RWPE2 (cell line): ENCODE measurements around the gene WRNIP1.

ENCODE experiments used
- ATAC-seq: fragments of 200-7000 bp; cut with Tn5 transposase; 3 replicates; pipeline ENCODE4 v1.9.1; 2021; ENCODE audit warnings: low read depth
- DNase-seq: peaks from one replicate; pipeline ENCODE4 v3.0.0-alpha.2; 2020; ENCODE audit warnings: low spot score
- H3K27ac ChIP-seq: fragments of 450-650 bp; 2 replicates; pipeline ENCODE4 v1.5.1; 2017; ENCODE audit warnings: mild to moderate bottlenecking; ENCODE audit not compliant: poor library complexity, severe bottlenecking
- H3K27me3 ChIP-seq: fragments of 250-450 bp; sonication (Bioruptor Pico); 2 replicates; pipeline ENCODE4 v1.5.1; 2021; ENCODE audit warnings: mild to moderate bottlenecking, moderate library complexity; ENCODE audit not compliant: insufficient read depth, poor library complexity, severe bottlenecking
- H3K36me3 ChIP-seq: fragments of 250-450 bp; sonication (Bioruptor Pico); 2 replicates; pipeline ENCODE4 v1.5.1; 2020; ENCODE audit warnings: low read depth, mild to moderate bottlenecking, moderate library complexity
- H3K4me1 ChIP-seq: fragments of 250-450 bp; sonication (Bioruptor Pico); 2 replicates; pipeline ENCODE4 v1.5.1; 2021; ENCODE audit warnings: mild to moderate bottlenecking, moderate library complexity; ENCODE audit not compliant: insufficient read depth, poor library complexity, severe bottlenecking
- H3K4me3 ChIP-seq: fragments of 250-450 bp; sonication (Bioruptor Pico); 2 replicates; pipeline ENCODE4 v1.5.1; 2021; ENCODE audit warnings: mild to moderate bottlenecking, moderate library complexity; ENCODE audit not compliant: severe bottlenecking
- H3K9me3 ChIP-seq: fragments of 250-450 bp; sonication (Bioruptor Pico); 2 replicates; pipeline ENCODE4 v1.5.1; 2021; ENCODE audit warnings: mild to moderate bottlenecking, moderate library complexity; ENCODE audit not compliant: severe bottlenecking
- TF ChIP-seq, protein P1 (sequence below): fragments of 450-650 bp; IDR thresholded peaks from one replicate; pipeline ENCODE4 v1.5.1; 2017; ENCODE audit warnings: mild to moderate bottlenecking, moderate library complexity; ENCODE audit not compliant: poor library complexity, severe bottlenecking

Gene WRNIP1

GRCh38 chr6:2816158-2816557 lies 51.0 kb downstream of the WRNIP1 start:
- Histone ChIP-seq H3K9me3 (peaks cover 7% of the 10 kb centered on the region), H3K27ac (no peak overlapping the region), H3K27me3 (no peaks in the 10 kb centered on the region), H3K4me3 (no peak overlapping the region), H3K4me1 (peaks cover 28% of the 10 kb centered on the region), H3K36me3 (no peaks in the 10 kb centered on the region)
- TF ChIP-seq, protein P1, sequence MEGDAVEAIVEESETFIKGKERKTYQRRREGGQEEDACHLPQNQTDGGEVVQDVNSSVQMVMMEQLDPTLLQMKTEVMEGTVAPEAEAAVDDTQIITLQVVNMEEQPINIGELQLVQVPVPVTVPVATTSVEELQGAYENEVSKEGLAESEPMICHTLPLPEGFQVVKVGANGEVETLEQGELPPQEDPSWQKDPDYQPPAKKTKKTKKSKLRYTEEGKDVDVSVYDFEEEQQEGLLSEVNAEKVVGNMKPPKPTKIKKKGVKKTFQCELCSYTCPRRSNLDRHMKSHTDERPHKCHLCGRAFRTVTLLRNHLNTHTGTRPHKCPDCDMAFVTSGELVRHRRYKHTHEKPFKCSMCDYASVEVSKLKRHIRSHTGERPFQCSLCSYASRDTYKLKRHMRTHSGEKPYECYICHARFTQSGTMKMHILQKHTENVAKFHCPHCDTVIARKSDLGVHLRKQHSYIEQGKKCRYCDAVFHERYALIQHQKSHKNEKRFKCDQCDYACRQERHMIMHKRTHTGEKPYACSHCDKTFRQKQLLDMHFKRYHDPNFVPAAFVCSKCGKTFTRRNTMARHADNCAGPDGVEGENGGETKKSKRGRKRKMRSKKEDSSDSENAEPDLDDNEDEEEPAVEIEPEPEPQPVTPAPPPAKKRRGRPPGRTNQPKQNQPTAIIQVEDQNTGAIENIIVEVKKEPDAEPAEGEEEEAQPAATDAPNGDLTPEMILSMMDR = no peak
- ATAC-seq = no peak
- no peak for DNase-seq

GRCh38 chr6:2817903-2818443 lies 52.8 kb downstream of the WRNIP1 start:
- H3K4me1 ChIP-seq = peaks cover 28% of the 10 kb centered on the region
- peak overlapping the region; percentile 81 for H3K27ac ChIP-seq
- H3K27me3 ChIP-seq = no peaks in the 10 kb centered on the region
- H3K4me3 ChIP-seq = no peak overlapping the region
- ATAC-seq = peak; percentile 99
- TF ChIP-seq, protein P1 = no peak
- no peak for DNase-seq
- H3K9me3 ChIP-seq = peaks cover 7% of the 10 kb centered on the region
- H3K36me3 ChIP-seq = no peaks in the 10 kb centered on the region

DNA sequence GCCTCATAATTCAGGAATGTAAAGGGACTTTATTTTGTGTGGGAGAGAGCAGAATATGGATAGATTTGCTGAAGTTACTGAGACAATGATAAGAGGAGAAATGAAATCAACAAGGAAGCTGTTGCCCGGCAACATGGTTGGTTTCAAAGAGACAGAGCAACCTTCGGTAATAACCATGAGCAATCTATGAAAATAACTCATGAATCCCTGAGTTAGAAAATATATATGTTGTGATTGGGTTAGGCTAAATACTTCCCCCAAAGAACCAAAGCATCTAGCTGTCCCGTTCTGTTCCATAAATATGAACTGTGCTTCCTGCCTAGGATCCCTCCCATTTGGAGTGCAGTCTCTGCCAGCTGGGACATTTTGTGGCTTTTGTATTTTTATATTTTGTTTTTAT lies 53.4 kb downstream of the WRNIP1 start:
- no peak for DNase-seq

DNA sequence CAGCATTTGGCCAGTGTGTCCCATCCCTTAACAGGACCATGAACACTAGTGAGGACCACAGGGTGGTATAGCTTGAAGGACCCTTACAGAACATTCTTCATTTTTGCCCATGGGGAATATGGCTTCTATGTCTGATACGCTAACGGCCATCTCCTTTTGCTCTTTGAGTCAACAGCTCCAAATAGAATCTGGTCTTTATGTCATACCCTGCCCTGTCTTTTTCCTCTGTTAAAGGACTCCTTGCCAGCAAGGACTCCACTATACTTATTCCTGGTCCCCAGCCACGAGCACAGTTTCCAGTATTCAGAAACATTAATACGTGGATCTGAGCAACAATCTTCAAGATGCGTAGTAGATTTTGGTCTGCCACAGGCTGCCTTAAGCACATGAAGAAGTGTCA lies 53.9 kb downstream of the WRNIP1 start:
- DNase-seq = no peak
- H3K4me1 ChIP-seq = peaks cover 34% of the 10 kb centered on the region
- H3K4me3 ChIP-seq = no peak overlapping the region
- H3K27ac ChIP-seq = peak overlapping the region; percentile 81
- no peaks in the 10 kb centered on the region for H3K27me3 ChIP-seq
- H3K36me3 ChIP-seq = no peaks in the 10 kb centered on the region
- peaks cover 7% of the 10 kb centered on the region for H3K9me3 ChIP-seq
- ATAC-seq = no peak
- TF ChIP-seq, protein P1 = no peak

More for the DNA sequence above, 53.4 kb downstream of the WRNIP1 start:
- no peak overlapping the region for H3K4me3 ChIP-seq
- H3K36me3 ChIP-seq = no peaks in the 10 kb centered on the region
- peaks cover 31% of the 10 kb centered on the region for H3K4me1 ChIP-seq
- H3K27me3 ChIP-seq = no peaks in the 10 kb centered on the region
- H3K9me3 ChIP-seq = peaks cover 7% of the 10 kb centered on the region
- peak; percentile 15; the same call in 1 of the 3 replicates for ATAC-seq
- TF ChIP-seq, protein P1 = no peak
- peak overlapping the region; percentile 81 for H3K27ac ChIP-seq

DNA sequence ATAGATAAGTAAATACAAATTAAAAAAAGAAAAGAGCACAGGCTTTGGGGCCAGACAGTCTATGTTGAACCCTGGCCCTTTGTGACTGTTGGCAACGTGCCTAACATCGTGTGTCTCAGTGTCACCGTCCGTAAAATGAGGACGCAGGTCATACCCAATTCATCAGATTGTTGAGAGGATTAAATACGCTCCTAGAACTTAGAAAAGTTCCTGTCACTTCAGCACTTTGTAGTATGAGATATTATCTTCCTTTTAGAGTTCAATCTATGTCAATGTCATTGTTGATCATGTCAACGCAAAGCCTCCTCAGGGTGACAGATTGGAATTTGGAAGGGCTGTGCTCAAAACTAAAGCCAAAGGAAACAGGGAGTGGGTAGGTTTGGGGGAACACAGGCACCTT lies 54.8 kb downstream of the WRNIP1 start:
- no peaks in the 10 kb centered on the region for H3K36me3 ChIP-seq
- H3K4me1 ChIP-seq = peaks cover 34% of the 10 kb centered on the region
- DNase-seq = no peak
- TF ChIP-seq, protein P1 = no peak
- no peak overlapping the region for H3K27ac ChIP-seq
- H3K4me3 ChIP-seq = no peak overlapping the region
- H3K9me3 ChIP-seq = peaks cover 7% of the 10 kb centered on the region
- no peak for ATAC-seq
- H3K27me3 ChIP-seq = no peaks in the 10 kb centered on the region
